Measurements from ENCODE around the gene MED23.
"Not testable (repeated sequence)": the region's sequence is repeated elsewhere in the genome, so short reads cannot be mapped to it uniquely, and the experiment has no call there.

The MED23 gene

DNA sequence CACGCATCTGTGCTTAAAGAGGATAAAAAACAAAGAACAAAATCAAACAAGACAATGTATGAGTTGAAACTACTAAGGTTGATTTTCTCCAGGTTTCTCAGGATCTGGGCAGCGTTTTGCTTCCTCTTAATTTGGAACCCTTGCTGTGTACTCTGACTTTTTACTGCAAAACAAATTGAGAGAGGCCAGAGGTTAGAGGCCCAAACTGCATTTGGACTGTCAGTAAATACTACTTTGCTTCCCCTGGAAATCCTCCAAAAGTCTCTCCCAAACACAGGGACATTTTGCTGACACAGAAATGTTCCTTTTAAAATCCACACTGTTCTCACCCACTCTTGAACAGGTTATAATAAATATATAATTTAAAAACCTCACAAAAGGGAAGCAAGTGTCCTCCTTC is 53.9 kb downstream of the MED23 start:
- DNase-seq: no peak

DNA sequence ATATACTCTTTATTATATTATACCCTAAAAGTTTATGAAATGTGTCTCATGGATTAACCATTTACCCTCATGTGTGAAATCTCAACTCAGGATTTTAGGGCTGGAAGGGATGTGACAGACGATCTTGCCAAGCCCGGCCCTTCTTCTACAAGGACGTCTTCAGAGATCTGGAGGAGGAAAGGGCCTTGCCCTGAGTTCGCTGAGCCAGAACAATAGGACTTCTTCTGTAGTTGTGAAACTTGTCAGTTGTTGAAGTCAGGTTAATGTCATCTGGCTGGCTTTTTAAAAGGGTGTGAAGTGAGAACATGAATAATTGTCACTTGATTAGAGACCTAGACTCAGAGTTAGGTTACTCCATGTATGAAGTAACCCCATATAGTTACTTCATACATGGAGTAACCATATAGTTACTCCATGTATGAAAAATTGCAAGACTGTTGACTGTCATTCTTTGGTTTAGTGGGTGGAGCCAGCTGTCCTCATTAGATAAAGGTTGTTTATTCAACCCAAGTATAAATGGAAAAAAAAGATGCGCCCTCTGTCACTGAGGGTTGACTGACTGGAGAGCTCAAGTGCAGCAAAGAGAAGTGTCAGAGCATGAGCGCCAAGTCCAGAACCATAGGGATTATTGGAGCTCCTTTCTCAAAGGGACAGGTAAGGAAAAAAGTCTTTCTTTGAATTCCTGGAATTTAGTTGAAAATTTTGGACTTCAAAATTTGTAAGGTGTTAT is 55.2 kb downstream of the MED23 start, which contains the start of gene ARG1:
ARG1 (plus strand) TSS at position 541 of the 730 bp plus-strand sequence; CDS start at position 598, 57 bp downstream.
- no peak for DNase-seq

DNA sequence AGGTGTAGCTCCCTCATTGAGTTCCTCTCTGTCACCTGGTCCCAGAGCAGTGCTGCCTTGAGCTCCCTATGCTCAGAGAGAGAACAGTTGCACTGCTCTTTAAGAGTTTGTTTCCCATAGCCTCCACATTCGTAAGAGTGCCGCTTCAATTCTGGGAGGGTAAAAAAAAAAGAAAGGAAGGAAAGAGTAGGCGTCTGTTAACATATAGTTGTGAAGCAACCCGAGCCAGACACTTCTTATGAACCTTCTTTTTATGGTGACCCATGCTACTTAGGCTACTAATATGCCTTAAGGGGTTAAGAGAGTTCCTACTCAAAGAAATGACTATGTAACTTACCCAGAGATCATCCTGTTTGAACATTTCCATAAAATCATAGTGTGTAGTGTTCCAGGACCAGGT is 59.3 kb downstream of the MED23 start:
- DNase-seq: no peak

DNA sequence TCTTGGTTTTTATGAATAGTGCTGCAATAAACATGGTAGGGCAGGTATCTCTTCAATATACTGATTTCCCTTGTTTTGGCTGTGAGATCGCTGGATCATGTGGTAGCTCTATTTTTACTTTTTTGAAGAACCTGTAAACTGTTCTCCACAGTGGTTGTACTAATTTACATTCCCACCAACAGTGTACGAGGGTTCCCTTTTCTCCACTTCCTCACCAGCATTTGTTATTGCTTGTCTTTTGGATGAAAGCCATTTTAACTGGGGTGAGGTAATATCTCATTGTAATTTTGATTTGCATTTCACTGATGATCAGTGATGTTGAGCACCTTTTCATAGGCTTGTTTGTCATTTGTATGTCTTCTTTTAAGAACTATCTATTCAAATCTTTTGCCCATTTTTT is 63.0 kb downstream of the MED23 start:
- DNase-seq: no peak

DNA sequence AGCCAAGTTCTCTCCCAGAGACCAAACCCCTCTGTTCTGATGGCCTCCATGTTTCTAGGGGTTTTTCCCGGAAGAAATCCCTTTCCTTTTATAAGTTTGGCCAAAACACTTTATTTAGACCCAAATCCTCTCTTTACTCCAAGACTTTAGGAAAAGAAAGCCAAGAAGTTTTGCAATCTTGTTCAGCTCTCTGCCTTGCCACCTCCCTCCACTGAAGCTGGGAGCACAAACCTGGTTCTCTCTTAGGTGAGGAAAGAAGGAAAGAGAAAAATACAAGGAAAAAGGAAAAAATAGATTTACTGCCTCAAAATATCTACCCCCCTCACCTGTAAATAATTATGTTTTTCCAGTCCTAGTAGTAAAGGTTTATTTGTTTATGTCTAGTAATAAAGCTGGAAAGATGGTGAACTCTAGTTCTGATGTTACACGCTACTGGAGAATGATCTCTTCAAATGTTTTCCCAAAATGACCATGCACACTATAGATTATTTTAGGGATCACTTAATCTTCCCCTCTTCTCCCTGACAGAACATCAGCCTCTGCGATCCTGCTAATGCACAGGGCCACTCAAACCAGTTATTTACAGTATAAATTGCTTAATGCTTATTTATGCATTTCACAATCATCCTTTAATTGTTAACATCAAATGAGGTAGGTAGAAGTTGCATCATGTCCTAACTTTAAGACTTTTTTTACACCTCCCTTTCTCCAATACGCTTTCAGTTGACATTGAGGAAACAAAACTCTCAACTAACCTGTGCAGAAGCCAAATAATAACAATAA is 65.9 kb downstream of the MED23 start:
- DNase-seq: no peak

DNA sequence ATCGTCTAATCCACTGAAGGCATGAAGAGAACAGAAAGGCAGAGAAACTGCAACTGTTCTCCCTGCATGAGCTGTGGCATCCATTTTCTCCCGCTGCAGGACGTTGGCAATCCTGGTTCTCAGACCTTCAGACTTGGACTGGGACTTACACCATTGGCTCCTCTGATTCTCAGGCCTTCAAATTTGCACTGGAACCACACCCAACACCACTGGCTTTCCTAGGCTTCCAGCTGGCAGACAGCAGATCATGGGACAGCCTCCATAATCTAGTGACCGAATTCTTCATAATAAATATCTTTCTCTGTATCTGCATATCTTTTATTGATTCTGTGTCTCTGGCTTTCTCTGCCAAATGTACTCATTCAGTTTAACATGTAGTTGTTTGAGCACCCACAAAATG is 69.1 kb downstream of the MED23 start:
- DNase-seq: no peak

DNA sequence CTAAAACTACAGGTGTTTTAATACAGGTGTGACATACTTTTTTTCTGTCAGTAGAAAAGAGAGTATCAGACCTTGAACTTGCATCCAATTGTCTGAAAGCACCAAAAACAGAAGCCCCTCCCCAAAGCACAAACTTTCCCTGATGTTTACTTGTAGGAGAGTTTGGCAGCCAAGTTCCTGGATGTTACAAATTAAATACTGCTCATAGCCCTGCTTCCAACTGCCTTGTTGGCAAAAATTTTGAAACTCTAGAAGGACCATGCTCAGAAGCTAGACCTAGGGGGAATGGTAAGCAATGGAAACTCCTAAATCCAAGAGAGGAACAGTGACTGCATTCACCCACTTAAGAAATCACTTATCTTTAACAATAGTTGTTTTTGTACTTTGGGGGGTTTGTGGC is 72.0 kb downstream of the MED23 start:
- no peak for DNase-seq

DNA sequence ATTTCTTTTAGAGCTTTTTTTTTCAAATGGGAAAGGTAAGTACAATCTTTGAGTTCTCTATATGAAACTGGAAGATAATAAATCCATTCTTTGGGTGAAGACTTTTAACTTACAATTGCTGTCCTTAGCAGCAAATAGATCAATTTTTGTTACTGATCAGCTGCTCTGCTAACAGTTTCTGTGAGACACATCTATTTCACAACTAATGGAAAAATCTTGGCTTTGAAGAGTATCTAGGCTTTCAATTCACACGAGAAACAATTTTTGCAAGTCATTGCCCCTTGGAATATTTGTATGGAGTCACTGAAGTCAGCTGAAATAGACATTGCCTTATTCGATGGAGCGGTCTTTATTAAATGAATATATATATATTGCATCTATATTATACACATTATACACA is 75.5 kb downstream of the MED23 start:
- no peak for DNase-seq

DNA sequence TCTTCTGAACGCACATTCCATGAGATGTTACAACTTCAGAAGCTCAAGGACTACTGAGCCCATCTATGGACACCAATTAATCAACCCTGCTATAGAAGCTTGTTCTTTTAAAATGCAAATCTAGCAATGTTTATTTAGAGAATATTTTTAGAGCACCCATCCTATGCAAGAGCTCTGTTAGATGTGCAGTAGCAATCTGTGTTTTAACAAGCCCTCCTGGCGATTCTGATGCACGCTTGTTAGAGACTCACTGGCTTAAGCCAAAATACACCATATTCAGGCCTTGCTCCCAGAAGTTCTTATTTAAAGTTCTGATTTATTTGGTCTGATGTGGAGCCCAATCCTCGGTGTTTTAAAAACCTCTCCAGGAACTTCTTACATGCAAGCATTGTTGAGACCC is 76.1 kb downstream of the MED23 start:
- no peak for DNase-seq

DNA sequence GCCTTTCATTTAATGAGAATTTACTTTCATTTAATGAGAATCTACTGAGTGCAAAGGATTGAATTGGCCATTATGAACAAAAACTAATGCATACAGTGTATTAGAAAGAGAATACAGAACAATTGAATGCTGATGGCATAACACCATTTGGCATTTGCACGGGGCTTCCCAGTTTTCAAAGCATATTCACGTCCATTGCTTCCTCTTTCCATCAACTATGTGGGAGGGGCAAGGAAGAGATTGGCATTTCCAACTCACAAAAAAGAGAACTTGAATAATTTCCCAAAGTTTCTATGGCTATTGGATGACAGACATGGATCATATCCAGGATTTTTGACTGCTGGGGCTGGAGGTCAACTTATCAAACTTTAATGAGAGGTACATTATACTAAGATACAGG is 78.2 kb downstream of the MED23 start:
- DNase-seq: no peak

DNA sequence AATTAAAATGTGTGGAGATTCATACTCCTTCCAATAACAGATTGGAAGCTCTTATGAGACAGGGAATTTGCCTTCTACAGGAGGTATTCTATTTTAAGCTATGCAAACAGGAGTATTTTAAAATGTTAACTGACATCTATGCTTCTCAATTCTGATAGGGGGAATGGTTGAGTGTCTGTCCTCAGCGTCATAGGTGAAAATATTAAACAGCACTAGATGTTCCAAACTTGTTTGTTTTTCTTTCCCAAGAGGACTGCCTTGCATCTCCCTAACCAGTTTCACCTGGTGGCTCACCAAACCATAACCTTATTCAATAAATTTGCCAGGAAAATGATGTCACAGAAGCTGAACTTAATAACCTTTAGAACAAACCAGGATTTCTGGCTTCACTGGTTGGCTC is 79.6 kb downstream of the MED23 start:
- no peak for DNase-seq

DNA sequence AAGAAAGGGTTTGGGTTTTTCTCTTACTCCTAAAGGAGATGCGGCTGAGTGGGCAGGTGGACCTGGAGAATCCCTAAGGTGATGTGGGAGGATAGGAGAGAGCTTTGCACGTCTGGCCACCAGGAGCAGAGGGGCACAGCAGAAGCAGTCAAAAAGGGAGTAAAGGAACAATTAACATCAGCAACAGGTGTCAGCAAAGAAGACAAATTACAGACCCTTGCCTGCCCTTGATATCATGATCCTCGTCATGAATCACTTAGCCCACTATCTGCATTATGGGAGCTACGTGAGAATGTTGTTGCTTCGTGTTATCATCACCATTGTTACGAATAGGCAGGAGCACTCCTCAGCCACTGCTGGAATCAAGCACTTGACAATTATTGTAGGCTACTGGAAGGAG is 80.6 kb downstream of the MED23 start:
- DNase-seq: no peak

DNA sequence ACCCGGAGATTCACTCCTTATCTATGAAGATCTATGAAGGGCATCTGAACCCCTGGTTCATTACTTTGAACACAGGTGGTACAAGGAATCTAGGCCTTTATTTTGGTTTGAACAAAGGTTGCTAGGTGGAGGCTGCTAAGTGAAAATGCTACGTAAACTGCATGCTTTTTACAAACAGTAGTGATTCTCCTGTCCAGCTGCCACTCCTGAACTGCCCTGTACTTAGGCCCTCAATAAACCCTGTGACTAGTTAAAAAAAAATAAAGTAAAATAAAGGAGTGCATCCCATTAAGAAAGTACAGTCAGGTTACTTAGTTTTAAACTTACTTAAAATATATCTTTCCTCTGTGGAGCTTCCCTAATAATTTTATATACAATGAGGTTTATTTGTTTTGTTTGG is 82.7 kb downstream of the MED23 start:
- no peak for DNase-seq

DNA sequence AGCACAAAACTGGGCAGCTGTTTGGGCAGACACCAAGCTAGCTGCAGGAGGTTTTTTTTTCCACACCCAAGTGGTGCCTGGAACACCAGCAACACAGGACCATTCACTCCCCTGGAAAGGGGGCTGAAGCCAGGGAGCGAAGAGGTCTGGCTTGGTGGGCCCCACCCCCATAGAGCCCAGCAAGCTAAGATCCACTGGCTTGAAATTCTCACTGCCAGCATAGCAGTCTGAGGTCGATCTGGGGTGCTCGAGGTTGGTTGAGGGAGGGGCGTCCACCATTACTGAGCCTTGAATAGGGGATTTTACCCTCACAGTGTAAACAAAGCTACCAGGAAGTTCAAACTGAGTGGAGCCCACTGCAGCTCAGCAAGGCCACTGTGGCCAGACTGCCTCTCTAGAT is 89.4 kb downstream of the MED23 start:
- not testable (repeated sequence) for DNase-seq

DNA sequence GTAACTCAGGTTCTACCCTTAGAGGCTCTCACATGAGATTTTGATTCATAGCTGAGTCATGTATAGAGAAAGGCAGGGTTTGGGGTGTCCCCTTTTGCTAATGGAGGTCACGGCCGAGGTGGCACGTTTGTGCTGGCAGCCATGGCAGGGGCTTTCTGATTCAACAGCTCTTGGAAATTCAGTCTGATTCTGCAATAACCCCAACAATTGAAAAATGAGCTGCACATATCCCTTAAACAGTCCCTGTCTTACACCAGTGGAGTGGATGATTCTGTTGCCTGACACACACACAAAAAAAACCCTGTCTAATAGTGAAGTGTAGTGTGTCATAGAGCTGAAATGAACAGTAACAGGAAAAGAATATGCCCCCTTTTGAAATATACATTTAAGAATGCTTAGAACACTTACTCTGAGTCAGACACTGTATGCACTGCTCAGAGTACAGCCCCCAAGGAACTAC is 95.4 kb downstream of the MED23 start:
- peak; percentile 64 for DNase-seq

DNA sequence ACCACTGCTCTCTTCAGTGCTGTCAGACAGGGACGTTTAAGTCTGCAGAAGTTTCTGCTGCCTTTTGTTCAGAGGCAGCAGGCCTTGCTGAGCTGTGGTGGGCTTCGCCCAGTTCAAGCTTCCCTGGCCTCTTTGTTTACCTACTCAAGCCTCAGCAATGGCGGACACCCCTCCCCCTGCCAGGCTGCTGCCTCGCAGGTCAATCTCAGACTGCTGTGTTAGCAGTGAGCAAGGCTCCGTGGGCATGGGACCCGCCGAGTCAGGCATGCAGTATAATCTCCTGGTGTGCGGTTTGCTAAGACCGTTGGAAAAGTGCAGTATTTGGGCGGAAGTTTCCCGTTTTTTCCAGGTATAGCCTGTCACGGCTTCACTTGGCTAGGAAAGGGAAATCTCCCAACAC is 96.4 kb downstream of the MED23 start:
- DNase-seq: not testable (repeated sequence)

DNA sequence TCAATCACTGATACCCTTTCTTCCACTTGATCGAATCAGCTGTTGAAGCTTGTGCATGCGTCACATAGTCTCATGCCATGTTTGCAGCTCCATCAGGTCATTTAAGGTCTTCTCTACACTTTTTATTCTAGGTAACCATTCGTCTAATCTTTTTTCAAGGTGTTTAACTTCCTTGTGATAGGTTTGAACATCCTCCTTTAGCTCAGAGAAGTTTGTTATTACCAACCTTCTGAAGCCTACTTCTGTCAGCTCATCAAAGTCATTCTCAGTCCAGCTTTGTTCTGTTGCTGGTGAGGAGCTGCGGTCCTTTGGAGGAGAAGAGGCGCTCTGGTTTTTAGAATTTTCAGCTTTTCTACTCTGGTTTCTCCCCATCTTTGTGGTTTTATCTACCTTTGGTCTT is 97.1 kb downstream of the MED23 start:
- not testable (repeated sequence) for DNase-seq

DNA sequence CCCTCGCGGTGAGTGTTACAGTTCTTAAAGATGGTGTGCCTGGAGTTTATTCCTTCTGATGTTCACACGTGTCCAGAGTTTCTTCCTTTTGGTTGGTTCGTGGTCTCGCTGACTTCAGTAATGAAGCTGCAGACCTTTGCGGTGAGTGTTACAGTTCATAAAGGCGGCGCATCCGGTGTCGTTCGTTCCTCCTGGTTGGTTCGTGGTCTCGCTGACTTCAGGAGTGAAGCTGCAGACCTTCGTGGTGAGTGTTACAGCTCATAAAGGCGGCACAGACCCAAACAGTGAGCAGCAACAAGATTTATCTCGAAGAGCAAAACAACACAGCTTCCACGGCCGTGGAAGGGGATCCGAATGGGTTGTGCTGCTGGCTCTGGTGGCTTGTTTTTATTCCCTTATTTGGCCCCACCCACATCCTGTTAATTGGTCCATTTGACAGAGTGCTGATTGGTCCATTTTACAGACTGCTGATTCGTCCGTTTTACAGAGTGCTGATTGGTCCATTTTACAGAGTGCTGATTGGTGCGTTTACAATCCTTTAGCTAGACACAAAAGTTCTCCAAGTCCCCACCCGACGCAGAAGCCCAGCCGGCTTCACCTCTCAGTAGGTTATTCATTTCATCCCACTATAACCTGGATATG is 103.2 kb downstream of the MED23 start:
- no peak for DNase-seq

DNA sequence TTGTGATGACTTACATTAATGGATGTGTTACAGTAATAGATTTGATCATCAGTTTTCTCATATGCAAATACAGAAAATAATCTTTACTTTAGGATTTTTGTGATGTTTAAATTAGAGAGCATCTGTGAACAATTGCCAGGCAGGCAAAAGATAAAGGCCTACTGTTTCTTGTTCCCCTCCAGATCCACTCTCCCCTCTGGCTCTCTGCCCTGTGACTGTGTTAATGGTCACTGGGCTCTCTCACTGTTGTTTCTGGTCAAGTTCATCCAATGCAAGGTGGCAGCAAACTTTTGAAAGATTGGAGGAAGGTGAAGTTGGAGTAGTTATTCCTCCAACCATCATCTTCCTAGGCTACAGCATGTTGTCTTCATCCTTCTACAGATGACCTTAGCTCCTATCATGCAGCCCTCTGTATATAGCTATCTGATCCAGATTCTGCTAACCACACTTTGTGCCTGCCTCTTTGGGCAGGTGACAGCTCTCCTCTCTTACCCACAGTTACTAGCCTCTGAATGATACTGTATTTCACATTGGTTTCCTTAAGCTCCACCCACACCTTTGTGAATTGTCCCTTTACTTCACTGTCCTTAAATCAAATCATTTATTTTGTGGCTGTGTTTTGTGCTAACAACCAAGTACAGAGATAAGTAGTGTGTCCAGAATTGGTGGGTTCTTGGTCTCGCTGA is 103.9 kb downstream of the MED23 start:
- DNase-seq: no peak

All from stimulated activated CD8-positive, alpha-beta memory T cell treated with anti-CD3 and anti-CD28 coated beads, Interleukin-4, amount 100 ng/mL, for 48 hours (primary cell).